Gastrocnemius medialis (tissue), 4 donors: Measurements from ENCODE around the gene NOD1. TPM values are rescaled to one million over a fixed set of nuclear protein-coding genes. Genes with fewer than 3 reads are reported as not detected.
A peak's percentile ranks its signal among the peaks of the same experiment; 100 is the strongest.
"Not testable (repeated sequence)": the region's sequence is repeated elsewhere in the genome, so short reads cannot be mapped to it uniquely, and the experiment has no call there.

Experiments
- ATAC-seq, 2 donors: fragments of 150-250 bp; one replicate each; pipeline ENCODE4 v1.9.1; 2016
- DNase-seq, 2 donors: peaks; one replicate each; pipeline ENCODE4 v3.0.0-alpha.2; 2019
- H3K27ac ChIP-seq, 4 donors: fragments of 200-600 bp; sonication (generic); 1 replicate in 1 of 4; 2 replicates in 3 of 4; pipeline ENCODE4 v1.5.1; 2016 to 2018; ENCODE audit warnings: mild to moderate bottlenecking in 2 of 4, moderate library complexity in 1 of 4
- H3K27me3 ChIP-seq, 3 donors: fragments of 200-600 bp; sonication (generic) in 2 of 3; 1 replicate in 1 of 3; 2 replicates in 2 of 3; pipeline versions ENCODE4 v1.5.1 to v1.6.0; 2016 to 2019; ENCODE audit warnings: mild to moderate bottlenecking in 1 of 3, moderate library complexity in 1 of 3
- H3K36me3 ChIP-seq, 2 donors: fragments of 200-600 bp; sonication (generic) in 1 of 2; one replicate each; pipeline ENCODE4 v1.5.1; 2017 to 2018
- H3K4me1 ChIP-seq, 2 donors: fragments of 200-600 bp; sonication (generic) in 1 of 2; one replicate each; pipeline ENCODE4 v1.5.1; 2016 to 2017; ENCODE audit warnings: mild to moderate bottlenecking in 2 of 2
- H3K4me3 ChIP-seq, 4 donors: fragments of 200-600 bp; sonication (generic) in 3 of 4; 1 replicate in 1 of 4; 2 replicates in 3 of 4; pipeline ENCODE4 v1.5.1; 2016 to 2019; ENCODE audit warnings: mild to moderate bottlenecking in 2 of 4
- H3K9me3 ChIP-seq, 3 donors: fragments of 200-600 bp; sonication (generic) in 2 of 3; 1 replicate in 1 of 3; 2 replicates in 2 of 3; pipeline ENCODE4 v1.5.1; 2016 to 2019
- POLR2A ChIP-seq, 2 donors: fragments of 450-650 bp; IDR thresholded peaks; one replicate each; pipeline ENCODE4 v1.6.1; 2017; ENCODE audit warnings: antibody characterized with exemption in 2 of 2, mild to moderate bottlenecking in 2 of 2, moderate library complexity in 2 of 2
- in situ Hi-C, 4 donors: fragments of 200-750 bp; cut with MboI; loops; one replicate each; pipeline versions ENCODE4 v1.15.0 to v1.8.0; 2017; ENCODE audit warnings: low sequenced_read_pairs in 4 of 4
- intact Hi-C: fragments of 100-400 bp; cut with DNase I; formaldehyde crosslinking; loops from one replicate; pipeline ENCODE4 v1.15.1; 2023; ENCODE audit warnings: low total_unique reads
- total RNA-seq, 4 donors: library from RNA; depleted of rRNA; stranded (reverse); fragments of >200 nt; gene quantifications; one replicate each; pipeline versions ENCODE4 v1.1.0 to v1.2.3, GENCODE V29; 2016
- TF ChIP-seq, protein P1 (sequence below), 5 experiments: fragments of 450-650 bp in 3 of 5; fragments of 200-600 bp in 2 of 5; sonication (generic) in 2 of 5; IDR thresholded peaks in 4 of 5; conservative IDR thresholded peaks in 1 of 5; 1 replicate in 4 of 5; 2 replicates in 1 of 5; pipeline ENCODE4 v1.5.1; 2016 to 2019; ENCODE audit warnings: antibody characterized with exemption in 5 of 5, mild to moderate bottlenecking in 3 of 5, moderate library complexity in 3 of 5

Gene NOD1, protein sequence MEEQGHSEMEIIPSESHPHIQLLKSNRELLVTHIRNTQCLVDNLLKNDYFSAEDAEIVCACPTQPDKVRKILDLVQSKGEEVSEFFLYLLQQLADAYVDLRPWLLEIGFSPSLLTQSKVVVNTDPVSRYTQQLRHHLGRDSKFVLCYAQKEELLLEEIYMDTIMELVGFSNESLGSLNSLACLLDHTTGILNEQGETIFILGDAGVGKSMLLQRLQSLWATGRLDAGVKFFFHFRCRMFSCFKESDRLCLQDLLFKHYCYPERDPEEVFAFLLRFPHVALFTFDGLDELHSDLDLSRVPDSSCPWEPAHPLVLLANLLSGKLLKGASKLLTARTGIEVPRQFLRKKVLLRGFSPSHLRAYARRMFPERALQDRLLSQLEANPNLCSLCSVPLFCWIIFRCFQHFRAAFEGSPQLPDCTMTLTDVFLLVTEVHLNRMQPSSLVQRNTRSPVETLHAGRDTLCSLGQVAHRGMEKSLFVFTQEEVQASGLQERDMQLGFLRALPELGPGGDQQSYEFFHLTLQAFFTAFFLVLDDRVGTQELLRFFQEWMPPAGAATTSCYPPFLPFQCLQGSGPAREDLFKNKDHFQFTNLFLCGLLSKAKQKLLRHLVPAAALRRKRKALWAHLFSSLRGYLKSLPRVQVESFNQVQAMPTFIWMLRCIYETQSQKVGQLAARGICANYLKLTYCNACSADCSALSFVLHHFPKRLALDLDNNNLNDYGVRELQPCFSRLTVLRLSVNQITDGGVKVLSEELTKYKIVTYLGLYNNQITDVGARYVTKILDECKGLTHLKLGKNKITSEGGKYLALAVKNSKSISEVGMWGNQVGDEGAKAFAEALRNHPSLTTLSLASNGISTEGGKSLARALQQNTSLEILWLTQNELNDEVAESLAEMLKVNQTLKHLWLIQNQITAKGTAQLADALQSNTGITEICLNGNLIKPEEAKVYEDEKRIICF
- 1 to 10 TPM; 2.3 to 4.6 (median 3.6) TPM for total RNA-seq

DNA sequence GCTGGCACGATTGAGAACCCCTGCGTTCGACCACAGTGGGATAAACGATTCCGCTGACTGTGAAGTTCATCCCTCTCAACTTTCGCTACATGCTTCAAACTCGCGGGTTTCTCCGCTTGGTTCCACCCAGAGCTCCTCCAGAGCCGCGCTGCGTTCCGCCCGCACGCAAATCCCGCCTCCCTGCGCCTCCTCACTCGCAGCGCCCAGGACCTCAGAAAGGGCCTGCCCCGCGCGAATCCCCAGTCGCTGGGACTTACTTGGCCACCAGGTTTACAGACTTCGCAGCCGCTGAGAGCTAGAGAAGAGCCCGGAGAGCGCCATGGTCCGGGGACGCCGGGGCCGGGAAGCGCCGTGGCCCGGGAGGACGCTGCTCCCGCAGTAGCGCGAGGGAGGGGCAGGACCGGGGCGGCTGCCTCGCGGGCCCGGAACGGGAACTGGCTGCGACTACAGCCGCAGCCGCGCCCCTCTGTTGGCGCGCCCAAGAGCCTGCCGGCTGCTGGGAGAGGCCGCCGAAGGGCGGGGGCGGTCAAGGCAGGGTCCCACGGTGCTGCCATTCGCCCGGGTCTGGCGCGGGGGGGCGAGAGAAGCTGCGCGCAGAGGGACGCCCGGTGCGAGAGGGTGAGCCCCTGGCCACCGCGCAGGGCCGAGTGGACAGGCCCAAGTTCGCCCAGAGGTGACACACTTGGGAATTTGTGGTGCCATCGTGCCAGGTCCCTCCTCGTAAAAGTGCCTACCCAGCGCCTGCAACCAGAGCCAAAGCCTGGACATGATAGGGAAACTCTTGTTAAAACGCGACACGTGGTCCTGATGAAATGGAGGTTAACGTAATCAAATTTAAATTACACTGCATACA lies at the start of gene NOD1:
Gene NOD1, minus strand, starts transcription at position 436 of the 853 bp plus-strand sequence. CDS start 21,863 bp downstream, outside the sequence.
- ATAC-seq = peak; percentile 88 to 92
- intact Hi-C loops = loop anchor here (2.0 to 5.0 kb wide), 3 partner anchors 26 to 451 kb away; partner anchors contain the start of genes FKBP14, GGCT, PLEKHA8 and ZNRF2
- no peaks in the 10 kb centered on the region for H3K9me3 ChIP-seq

DNA sequence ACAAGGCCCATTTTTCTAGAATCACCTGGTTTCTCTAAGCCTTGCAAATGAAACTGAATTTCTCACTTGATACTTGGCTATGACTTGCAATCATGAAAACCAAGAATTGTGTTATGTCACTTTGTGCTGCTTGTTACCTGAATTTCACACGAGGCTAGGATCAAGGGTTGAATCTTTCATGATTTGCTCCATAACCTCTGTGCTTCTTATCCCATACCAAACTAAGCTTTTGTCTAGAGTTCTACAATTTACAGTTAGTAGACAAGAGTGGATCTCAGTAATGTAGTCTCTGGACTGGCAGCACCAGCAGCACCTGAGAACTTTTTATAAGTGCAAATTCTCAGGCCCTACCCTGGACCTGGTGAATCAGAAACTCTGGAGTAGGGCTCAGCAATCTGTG lies 48.7 kb upstream of the NOD1 start:
- DNase-seq, in situ Hi-C loops: not testable (repeated sequence)

More for the DNA sequence above, at the start of gene NOD1:
- in situ Hi-C loops = no loop called here
- H3K36me3 ChIP-seq = no peaks in the 10 kb centered on the region
- TF ChIP-seq POLR2A (IDR thresholded peaks at IDR 0.05) = peak; percentile 25 to 48
- TF ChIP-seq, protein P1, sequence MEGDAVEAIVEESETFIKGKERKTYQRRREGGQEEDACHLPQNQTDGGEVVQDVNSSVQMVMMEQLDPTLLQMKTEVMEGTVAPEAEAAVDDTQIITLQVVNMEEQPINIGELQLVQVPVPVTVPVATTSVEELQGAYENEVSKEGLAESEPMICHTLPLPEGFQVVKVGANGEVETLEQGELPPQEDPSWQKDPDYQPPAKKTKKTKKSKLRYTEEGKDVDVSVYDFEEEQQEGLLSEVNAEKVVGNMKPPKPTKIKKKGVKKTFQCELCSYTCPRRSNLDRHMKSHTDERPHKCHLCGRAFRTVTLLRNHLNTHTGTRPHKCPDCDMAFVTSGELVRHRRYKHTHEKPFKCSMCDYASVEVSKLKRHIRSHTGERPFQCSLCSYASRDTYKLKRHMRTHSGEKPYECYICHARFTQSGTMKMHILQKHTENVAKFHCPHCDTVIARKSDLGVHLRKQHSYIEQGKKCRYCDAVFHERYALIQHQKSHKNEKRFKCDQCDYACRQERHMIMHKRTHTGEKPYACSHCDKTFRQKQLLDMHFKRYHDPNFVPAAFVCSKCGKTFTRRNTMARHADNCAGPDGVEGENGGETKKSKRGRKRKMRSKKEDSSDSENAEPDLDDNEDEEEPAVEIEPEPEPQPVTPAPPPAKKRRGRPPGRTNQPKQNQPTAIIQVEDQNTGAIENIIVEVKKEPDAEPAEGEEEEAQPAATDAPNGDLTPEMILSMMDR (IDR thresholded peaks at IDR 0.05 in 4 of 5, conservative IDR thresholded peaks at IDR 0.05 in 1 of 5) = peak in 1 of 5 experiments; percentile 18
- H3K27ac ChIP-seq = peak within 1 kb of the TSS; percentile 78 to 95 (median 89)
- peak; percentile 52 to 66 for DNase-seq
- peaks cover 23 to 40% of the 10 kb centered on the region in 2 donors for H3K4me1 ChIP-seq
- no peaks in the 10 kb centered on the region for H3K27me3 ChIP-seq
- peak within 1 kb of the TSS; percentile 68 to 97 (median 86) for H3K4me3 ChIP-seq

DNA sequence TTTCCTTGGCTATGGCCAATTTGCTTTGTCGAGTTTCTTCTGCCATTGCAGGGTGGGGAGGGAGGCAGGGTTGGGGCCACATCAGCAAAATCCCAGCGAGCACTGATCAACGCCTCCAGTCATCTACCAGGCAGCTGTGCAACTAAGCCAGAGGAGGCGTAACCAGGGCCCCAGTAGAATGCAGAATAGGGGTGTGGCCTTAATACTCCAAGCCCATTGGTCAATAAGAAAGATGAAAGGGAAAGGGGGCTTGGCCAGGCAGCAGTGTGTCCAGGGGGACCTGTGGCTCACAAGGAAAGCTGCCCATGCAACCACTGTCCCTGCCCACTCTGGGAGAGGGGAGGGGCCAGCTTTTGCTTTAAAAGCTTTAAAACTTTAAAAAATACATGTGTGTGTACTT lies 47.6 kb upstream of the NOD1 start:
- TF ChIP-seq, protein P1 (IDR thresholded peaks at IDR 0.05 in 4 of 5, conservative IDR thresholded peaks at IDR 0.05 in 1 of 5) = no peak
- TF ChIP-seq POLR2A (IDR thresholded peaks at IDR 0.05) = no peak
- no peaks in the 10 kb centered on the region for H3K36me3 ChIP-seq
- no peak overlapping the region for H3K4me3 ChIP-seq
- no peaks in the 10 kb centered on the region for H3K27me3 ChIP-seq
- intact Hi-C loops = no loop called here
- no peak overlapping the region for H3K27ac ChIP-seq
- H3K4me1 ChIP-seq = no peaks in the 10 kb centered on the region
- H3K9me3 ChIP-seq = no peaks in the 10 kb centered on the region
- in situ Hi-C loops = no loop called here
- DNase-seq (no peak), ATAC-seq (no peak)

More for the DNA sequence above, 48.7 kb upstream of the NOD1 start:
- H3K4me3 ChIP-seq, intact Hi-C loops, H3K27ac ChIP-seq, H3K4me1 ChIP-seq, H3K9me3 ChIP-seq, ATAC-seq, H3K27me3 ChIP-seq, H3K36me3 ChIP-seq: not testable (repeated sequence)

DNA sequence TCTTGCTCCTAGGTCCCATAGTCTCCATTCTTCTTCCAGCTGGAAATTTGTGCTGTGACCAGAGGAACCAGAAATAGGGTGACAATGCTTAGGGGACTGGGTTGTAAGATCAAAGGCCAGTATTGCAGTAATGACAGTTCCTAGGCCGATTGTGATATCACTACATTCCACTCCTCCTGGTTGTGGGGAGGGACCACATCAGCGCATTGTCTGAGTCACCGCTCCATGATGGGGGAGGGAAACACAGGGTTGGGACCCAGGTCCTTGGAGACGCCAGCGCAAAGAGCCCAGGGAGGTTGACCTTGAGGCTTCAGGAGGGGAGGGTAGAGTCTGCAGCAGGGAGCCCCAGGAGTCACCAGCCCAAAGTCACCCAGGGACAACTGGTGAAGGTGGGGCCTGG lies 46.8 kb upstream of the NOD1 start:
- intact Hi-C loops = no loop called here
- H3K27ac ChIP-seq = no peak overlapping the region
- in situ Hi-C loops = no loop called here
- H3K9me3 ChIP-seq = no peaks in the 10 kb centered on the region
- H3K4me1 ChIP-seq = no peaks in the 10 kb centered on the region
- ATAC-seq (no peak), DNase-seq (no peak)
- TF ChIP-seq, protein P1 (IDR thresholded peaks at IDR 0.05 in 4 of 5, conservative IDR thresholded peaks at IDR 0.05 in 1 of 5) = no peak
- TF ChIP-seq POLR2A (IDR thresholded peaks at IDR 0.05) = no peak
- H3K4me3 ChIP-seq = no peak overlapping the region
- no peaks in the 10 kb centered on the region for H3K36me3 ChIP-seq
- no peaks in the 10 kb centered on the region for H3K27me3 ChIP-seq
